IMR-90 (cell line): ENCODE results near the gene COG4. TPM values are rescaled to one million over a fixed set of nuclear protein-coding genes. Genes with fewer than 3 reads are reported as not detected.

Experiments
- ATAC-seq: fragments of 200-7000 bp; cut with Tn5 transposase; 2 replicates; pipeline ENCODE4 v1.9.1; 2020; ENCODE audit warnings: low read depth, mild to moderate bottlenecking, moderate library complexity
- BruUV-seq: library from RNA; stranded (reverse); fragments of 400-500 nt; replicated peaks from 2 replicates; lab custom pipeline; 2021; lab: Mats Ljungman, UMichigan
- CTCF ChIA-PET: fragments of 300-600 bp; formaldehyde crosslinking; extraction: SDS; loops from one replicate; lab custom pipeline; 2021; ENCODE audit warnings: antibody characterized with exemption; lab: Yijun Ruan, JAX
- POLR2A ChIA-PET: fragments of 300-600 bp; sonication (Branson Sonifier 250); formaldehyde crosslinking; loops from one replicate; lab custom pipeline; 2022; ENCODE audit warnings: antibody characterized with exemption; ENCODE audit not compliant: unreplicated experiment; lab: Charles Lee
- DNase-seq: peaks from one replicate; pipeline ENCODE4 v3.0.0; 2013
- H2AFZ ChIP-seq: replicated peaks from 2 replicates; pipeline ENCODE3; 2013; ENCODE audit warnings: low read length, mild to moderate bottlenecking; ENCODE audit not compliant: poor library complexity
- H2AK5ac ChIP-seq: 2 replicates; pipeline ENCODE4 v1.6.1; 2013; ENCODE audit warnings: low read depth, low read length, inconsistent platforms
- H2AK9ac ChIP-seq: replicated peaks from 2 replicates; pipeline ENCODE3; 2013; ENCODE audit warnings: mild to moderate bottlenecking, low read depth, low read length, moderate library complexity; ENCODE audit not compliant: poor library complexity
- H2BK120ac ChIP-seq: 2 replicates; pipeline ENCODE4 v1.6.1; 2013; ENCODE audit warnings: low read depth, low read length, inconsistent platforms
- H2BK15ac ChIP-seq: 3 replicates; pipeline ENCODE4 v1.6.1; 2013; ENCODE audit warnings: low read depth, low read length, inconsistent platforms
- H2BK20ac ChIP-seq: 2 replicates; pipeline ENCODE4 v1.6.1; 2013; ENCODE audit warnings: low read depth, mild to moderate bottlenecking, inconsistent platforms, low read length, moderate library complexity
- H2BK5ac ChIP-seq: 2 replicates; pipeline ENCODE4 v1.6.1; 2013; ENCODE audit warnings: mild to moderate bottlenecking, low read depth, low read length, inconsistent platforms; ENCODE audit not compliant: poor library complexity, severe bottlenecking
- H3K14ac ChIP-seq: replicated peaks from 2 replicates; pipeline ENCODE4 v1.6.1; 2013; ENCODE audit warnings: low read depth, low read length, inconsistent platforms
- H3K18ac ChIP-seq: 2 replicates; pipeline ENCODE4 v1.6.1; 2013; ENCODE audit warnings: low read depth, low read length, control low read depth
- H3K23ac ChIP-seq: 2 replicates; pipeline ENCODE4 v1.6.1; 2013; ENCODE audit warnings: low read depth, low read length, inconsistent platforms
- H3K27ac ChIP-seq: 2 replicates; pipeline ENCODE4 v1.5.1; 2013; ENCODE audit warnings: mild to moderate bottlenecking, control low read depth, low read length; ENCODE audit not compliant: insufficient read depth
- H3K27me3 ChIP-seq: 2 replicates; pipeline ENCODE4 v1.6.1; 2013; ENCODE audit warnings: low read length; ENCODE audit not compliant: control insufficient read depth, insufficient read depth
- H3K36me3 ChIP-seq: 2 replicates; pipeline ENCODE4 v1.6.1; 2013; ENCODE audit warnings: low read length, mixed read lengths; ENCODE audit not compliant: control insufficient read depth, insufficient read depth
- H3K4ac ChIP-seq: 2 replicates; pipeline ENCODE4 v1.6.1; 2013; ENCODE audit warnings: low read depth, low read length, inconsistent platforms
- H3K4me1 ChIP-seq: 2 replicates; pipeline ENCODE4 v1.6.1; 2013; ENCODE audit warnings: low read length, mixed read lengths; ENCODE audit not compliant: control insufficient read depth, insufficient read depth
- H3K4me2 ChIP-seq: 2 replicates; pipeline ENCODE4 v1.6.1; 2013; ENCODE audit warnings: low read depth, mild to moderate bottlenecking, control low read depth, low read length, moderate library complexity
- H3K4me3 ChIP-seq: 2 replicates; pipeline ENCODE4 v1.5.1; 2013; ENCODE audit warnings: low read depth, mild to moderate bottlenecking, control low read depth, low read length, moderate library complexity; ENCODE audit not compliant: insufficient read depth
- H3K56ac ChIP-seq: 2 replicates; pipeline ENCODE4 v1.6.1; 2013; ENCODE audit warnings: low read length, inconsistent platforms; ENCODE audit not compliant: insufficient read depth; ENCODE audit errors: extremely low read depth
- H3K79me1 ChIP-seq, 2 experiments: 2 replicates each; pipeline ENCODE4 v1.6.1; 2013; ENCODE audit warnings: low read length in 2 of 2, inconsistent platforms in 1 of 2, low read depth in 1 of 2
- H3K9ac ChIP-seq: 2 replicates; pipeline ENCODE4 v1.6.1; 2013; ENCODE audit warnings: low read depth, low read length, control low read depth
- H3K9me1 ChIP-seq: 2 replicates; pipeline ENCODE4 v1.6.1; 2013; ENCODE audit warnings: low read length, inconsistent platforms; ENCODE audit not compliant: insufficient read depth
- H3K9me3 ChIP-seq: 2 replicates; pipeline ENCODE4 v1.6.1; 2013; ENCODE audit warnings: low read length; ENCODE audit not compliant: control insufficient read depth, insufficient read depth
- H4K20me1 ChIP-seq: 2 replicates; pipeline ENCODE4 v1.6.1; 2013; ENCODE audit warnings: low read length, inconsistent platforms; ENCODE audit not compliant: insufficient read depth
- H4K5ac ChIP-seq: 2 replicates; pipeline ENCODE4 v1.6.1; 2013; ENCODE audit warnings: mild to moderate bottlenecking, low read depth, low read length, control low read depth
- H4K8ac ChIP-seq, 2 experiments: 2 replicates each; pipeline ENCODE4 v1.6.1; 2013; ENCODE audit warnings: low read depth in 2 of 2, low read length in 2 of 2, control low read depth in 1 of 2, inconsistent platforms in 1 of 2
- H4K91ac ChIP-seq: 2 replicates; pipeline ENCODE4 v1.6.1; 2013; ENCODE audit warnings: low read depth, low read length, inconsistent platforms; ENCODE audit not compliant: insufficient read depth
- BHLHE40 ChIP-seq: fragments of 150-350 bp; IDR thresholded peaks from 2 replicates; pipeline ENCODE4 v1.6.1; 2016; ENCODE audit warnings: mild to moderate bottlenecking, low read depth, low read length
- CEBPB ChIP-seq: IDR thresholded peaks from 2 replicates; pipeline ENCODE4 v1.6.1; 2012; ENCODE audit warnings: low read depth, low read length, improper control_type of control experiment
- CHD1 ChIP-seq: IDR thresholded peaks from 2 replicates; pipeline ENCODE4 v1.6.1; 2012; ENCODE audit warnings: low read depth, low read length, improper control_type of control experiment
- FOS ChIP-seq: fragments of 150-350 bp; IDR thresholded peaks from 2 replicates; pipeline ENCODE4 v1.6.1; 2016; ENCODE audit warnings: low read depth, low read length
- MAFK ChIP-seq: IDR thresholded peaks from 2 replicates; pipeline ENCODE4 v1.6.1; 2012; ENCODE audit warnings: low read depth, low read length, improper control_type of control experiment
- MAZ ChIP-seq: IDR thresholded peaks from 2 replicates; pipeline ENCODE4 v1.6.1; 2012; ENCODE audit warnings: low read depth, mild to moderate bottlenecking, low read length, improper control_type of control experiment, moderate library complexity, borderline replicate concordance
- MXI1 ChIP-seq: IDR thresholded peaks from 2 replicates; pipeline ENCODE4 v1.6.1; 2012; ENCODE audit warnings: low read depth, mild to moderate bottlenecking, low read length, moderate library complexity, borderline replicate concordance
- NFE2L2 ChIP-seq: fragments of 150-350 bp; IDR thresholded peaks from 2 replicates; pipeline ENCODE4 v1.6.1; 2016; ENCODE audit warnings: low read depth, mild to moderate bottlenecking, low read length
- POLR2A ChIP-seq: IDR thresholded peaks from 2 replicates; pipeline ENCODE4 v1.6.1; 2012; ENCODE audit warnings: mild to moderate bottlenecking, low read depth, low read length
- RAD21 ChIP-seq: IDR thresholded peaks from 2 replicates; pipeline ENCODE4 v1.6.1; 2012; ENCODE audit warnings: low read length, improper control_type of control experiment
- RCOR1 ChIP-seq: IDR thresholded peaks from 2 replicates; pipeline ENCODE4 v1.6.1; 2012; ENCODE audit warnings: mild to moderate bottlenecking, low read length, improper control_type of control experiment; ENCODE audit not compliant: insufficient replicate concordance
- RFX5 ChIP-seq: IDR thresholded peaks from 2 replicates; pipeline ENCODE4 v1.8.0; 2012; ENCODE audit warnings: low read depth, mild to moderate bottlenecking, low read length, moderate library complexity
- SMC3 ChIP-seq: fragments of 150-350 bp; IDR thresholded peaks from 2 replicates; pipeline ENCODE4 v1.6.1; 2016; ENCODE audit warnings: low read depth, mild to moderate bottlenecking, antibody characterized with exemption, low read length, moderate library complexity
- WGBS, 2 experiments: methylation state at CpG; one replicate each; pipeline versions ENCODE4 v1.1.5 to v1.1.7; 2013; ENCODE audit warnings: missing lambda C conversion rate in 2 of 2; ENCODE audit not compliant: insufficient read length in 1 of 2; ENCODE audit errors: extremely low coverage in 2 of 2; 5-methylcytosine and 5-hydroxymethylcytosine counted together
- dilution Hi-C: fragments of 300-500 bp; cut with HindIII; formaldehyde crosslinking; loops from one replicate; pipeline ENCODE4 v1.14.3; 2018; ENCODE audit warnings: low sequenced_read_pairs; ENCODE audit not compliant: unreplicated experiment
- in situ Hi-C: fragments of 300-500 bp; cut with MboI; formaldehyde crosslinking; loops from 3 replicates; pipeline ENCODE4 v1.14.3; 2019; ENCODE audit warnings: low sequenced_read_pairs, inconsistent platforms, mixed read lengths
- intact Hi-C: fragments of 100-400 bp; cut with micrococcal nuclease; formaldehyde crosslinking; loops from 2 replicates; pipeline ENCODE4 v1.10.0; 2022
- polyA plus RNA-seq, 3 experiments: library from polyadenylated mRNA; depleted of rRNA; stranded (reverse); fragments of >200 nt; gene quantifications; 2 replicates each; pipeline ENCODE4 v1.2.3, GENCODE V29; 2012; ENCODE audit warnings: low replicate concordance in 1 of 3
- total RNA-seq: library from RNA; depleted of rRNA; stranded (reverse); fragments of >200 nt; gene quantifications from 2 replicates; pipeline ENCODE4 v1.2.3, GENCODE V29; 2012
- TF ChIP-seq, protein P1 (sequence below): conservative IDR thresholded peaks from 2 replicates; pipeline ENCODE4 v1.5.1; 2012; ENCODE audit warnings: mild to moderate bottlenecking, low read depth, low read length, improper control_type of control experiment
- TF ChIP-seq, protein P2 (sequence below): fragments of 150-350 bp; IDR thresholded peaks from 2 replicates; pipeline ENCODE4 v1.6.1; 2017; ENCODE audit warnings: mild to moderate bottlenecking, antibody characterized with exemption, low read length, low read depth
- TF ChIP-seq, protein P3 (sequence below): fragments of 150-350 bp; IDR thresholded peaks from 2 replicates; pipeline ENCODE4 v1.6.1; 2016; ENCODE audit warnings: low read depth, mild to moderate bottlenecking, low read length, moderate library complexity, borderline replicate concordance

The COG4 gene
- total and polyA plus RNA-seq, 2 of the 4 experiments (the other 2 are of a cell fraction) = 47.5 to 96.1 TPM

DNA sequence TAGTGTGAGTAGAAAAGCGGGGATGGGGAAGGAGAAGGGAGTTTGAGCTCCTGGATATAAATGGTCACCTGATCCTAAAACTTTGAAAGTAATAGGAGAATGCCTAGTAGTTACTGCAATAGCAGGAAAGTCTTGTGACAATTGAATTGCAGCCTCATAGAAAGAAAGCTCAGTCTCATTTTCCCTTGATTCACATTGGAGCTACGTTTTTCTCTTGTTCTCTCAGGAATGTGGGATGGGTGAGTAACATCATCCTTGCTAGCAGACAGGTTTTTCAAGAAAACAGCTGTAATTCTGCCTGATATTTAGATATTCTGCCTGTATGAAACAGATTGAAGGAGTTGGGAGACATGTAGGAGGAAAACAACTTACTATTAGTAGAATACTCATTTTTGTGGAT, 25.6 kb upstream of the COG4 start:
- in situ Hi-C loops (no loop called here), intact Hi-C loops (no loop called here), dilution Hi-C loops (no loop called here)
- no peak overlapping the region for H3K27ac ChIP-seq
- H3K4me3 ChIP-seq = no peak overlapping the region
- H3K4me2 ChIP-seq = no peak overlapping the region
- DNase-seq (peak; percentile 49), ATAC-seq (no peak)
- H2BK5ac ChIP-seq = no peak overlapping the region
- no peak overlapping the region for H3K4ac ChIP-seq
- no peak overlapping the region for H3K56ac ChIP-seq
- CTCF ChIA-PET = no interaction called here
- no peak overlapping the region for H3K23ac ChIP-seq
- peaks cover 27% of the 10 kb centered on the region for H3K9me1 ChIP-seq
- H2BK20ac ChIP-seq = no peak overlapping the region
- no peak overlapping the region for H2AFZ ChIP-seq
- peaks cover 19% of the 10 kb centered on the region for H3K4me1 ChIP-seq
- H4K8ac ChIP-seq = no peak overlapping the region
- TF ChIP-seq, protein P1, sequence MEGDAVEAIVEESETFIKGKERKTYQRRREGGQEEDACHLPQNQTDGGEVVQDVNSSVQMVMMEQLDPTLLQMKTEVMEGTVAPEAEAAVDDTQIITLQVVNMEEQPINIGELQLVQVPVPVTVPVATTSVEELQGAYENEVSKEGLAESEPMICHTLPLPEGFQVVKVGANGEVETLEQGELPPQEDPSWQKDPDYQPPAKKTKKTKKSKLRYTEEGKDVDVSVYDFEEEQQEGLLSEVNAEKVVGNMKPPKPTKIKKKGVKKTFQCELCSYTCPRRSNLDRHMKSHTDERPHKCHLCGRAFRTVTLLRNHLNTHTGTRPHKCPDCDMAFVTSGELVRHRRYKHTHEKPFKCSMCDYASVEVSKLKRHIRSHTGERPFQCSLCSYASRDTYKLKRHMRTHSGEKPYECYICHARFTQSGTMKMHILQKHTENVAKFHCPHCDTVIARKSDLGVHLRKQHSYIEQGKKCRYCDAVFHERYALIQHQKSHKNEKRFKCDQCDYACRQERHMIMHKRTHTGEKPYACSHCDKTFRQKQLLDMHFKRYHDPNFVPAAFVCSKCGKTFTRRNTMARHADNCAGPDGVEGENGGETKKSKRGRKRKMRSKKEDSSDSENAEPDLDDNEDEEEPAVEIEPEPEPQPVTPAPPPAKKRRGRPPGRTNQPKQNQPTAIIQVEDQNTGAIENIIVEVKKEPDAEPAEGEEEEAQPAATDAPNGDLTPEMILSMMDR = no peak
- no peak for TF ChIP-seq BHLHE40
- no peak for TF ChIP-seq FOS
- TF ChIP-seq CEBPB = no peak
- TF ChIP-seq, protein P2, sequence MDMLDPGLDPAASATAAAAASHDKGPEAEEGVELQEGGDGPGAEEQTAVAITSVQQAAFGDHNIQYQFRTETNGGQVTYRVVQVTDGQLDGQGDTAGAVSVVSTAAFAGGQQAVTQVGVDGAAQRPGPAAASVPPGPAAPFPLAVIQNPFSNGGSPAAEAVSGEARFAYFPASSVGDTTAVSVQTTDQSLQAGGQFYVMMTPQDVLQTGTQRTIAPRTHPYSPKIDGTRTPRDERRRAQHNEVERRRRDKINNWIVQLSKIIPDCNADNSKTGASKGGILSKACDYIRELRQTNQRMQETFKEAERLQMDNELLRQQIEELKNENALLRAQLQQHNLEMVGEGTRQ = no peak
- TF ChIP-seq RCOR1 = no peak
- TF ChIP-seq MXI1 = no peak
- TF ChIP-seq SMC3 = no peak
- TF ChIP-seq MAFK = no peak
- no peak for TF ChIP-seq NFE2L2
- no peak for TF ChIP-seq POLR2A
- no peak for TF ChIP-seq RAD21
- TF ChIP-seq RFX5 = no peak
- TF ChIP-seq, protein P3, sequence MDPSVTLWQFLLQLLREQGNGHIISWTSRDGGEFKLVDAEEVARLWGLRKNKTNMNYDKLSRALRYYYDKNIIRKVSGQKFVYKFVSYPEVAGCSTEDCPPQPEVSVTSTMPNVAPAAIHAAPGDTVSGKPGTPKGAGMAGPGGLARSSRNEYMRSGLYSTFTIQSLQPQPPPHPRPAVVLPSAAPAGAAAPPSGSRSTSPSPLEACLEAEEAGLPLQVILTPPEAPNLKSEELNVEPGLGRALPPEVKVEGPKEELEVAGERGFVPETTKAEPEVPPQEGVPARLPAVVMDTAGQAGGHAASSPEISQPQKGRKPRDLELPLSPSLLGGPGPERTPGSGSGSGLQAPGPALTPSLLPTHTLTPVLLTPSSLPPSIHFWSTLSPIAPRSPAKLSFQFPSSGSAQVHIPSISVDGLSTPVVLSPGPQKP = no peak
- no peak for TF ChIP-seq CHD1
- no peak for TF ChIP-seq MAZ
- no peak overlapping the region for H3K9ac ChIP-seq
- H2AK5ac ChIP-seq = no peak overlapping the region
- no peak overlapping the region for H4K91ac ChIP-seq
- peaks cover 48% of the 10 kb centered on the region for H3K36me3 ChIP-seq
- BruUV-seq = no TSS peak
- no peak overlapping the region for H2AK9ac ChIP-seq
- no peaks in the 10 kb centered on the region for H3K9me3 ChIP-seq
- no peak overlapping the region for H4K5ac ChIP-seq
- H3K18ac ChIP-seq = no peak overlapping the region
- H3K79me1 ChIP-seq = peaks cover 32 to 81% of the 10 kb centered on the region in 2 experiments
- peaks cover 49% of the 10 kb centered on the region for H4K20me1 ChIP-seq
- no peak overlapping the region for H2BK15ac ChIP-seq
- H3K27me3 ChIP-seq = no peaks in the 10 kb centered on the region
- WGBS, 2 experiments = 100% methylated on average over 1 of the region's 2 CpGs
- H3K14ac ChIP-seq = no peak overlapping the region
- POLR2A ChIA-PET = no interaction called here
- no peak overlapping the region for H2BK120ac ChIP-seq
